ENCODE measurements around the gene MARCHF2. TPM values are rescaled to one million over a fixed set of nuclear protein-coding genes. Genes with fewer than 3 reads are reported as not detected.
A peak's percentile ranks its signal among the peaks of the same experiment; 100 is the strongest.

The MARCHF2 gene
- total RNA-seq, 6 experiments from 2014 or later, result 22.5 to 146 (median 32.3) TPM

GRCh38 chr19:8481616-8482015 is 68.5 kb downstream of the MARCHF2 start:
- no peaks in the 10 kb centered on the region for H3K27me3 ChIP-seq
- ATAC-seq, result no peak
- no peak for TF ChIP-seq POLR2A (IDR thresholded peaks at IDR 0.05)
- TF ChIP-seq CTCF (IDR thresholded peaks at IDR 0.05), result no peak
- DNase-seq, result no peak
- no peak overlapping the region for H3K4me3 ChIP-seq
- H3K9me3 ChIP-seq, result no peaks in the 10 kb centered on the region
- H3K27ac ChIP-seq, result no peak overlapping the region
- intact Hi-C loops (cut with DNase I), result no loop called here
- H3K4me1 ChIP-seq, result no peaks in the 10 kb centered on the region
- peaks cover 6 to 76% (median 38%) of the 10 kb centered on the region in 4 donors for H3K36me3 ChIP-seq
- 71% methylated on average over 4 of the region's 6 CpGs for WGBS (ENCODE audit: insufficient coverage, low coverage, low lambda C conversion rate, missing lambda C conversion rate)

- Histone ChIP-seq H3K27me3 (no peaks in the 10 kb centered on the region), H3K4me3 (no peak overlapping the region), H3K4me1 (no peaks in the 10 kb centered on the region), H3K36me3 (peaks cover 6 to 78% (median 42%) of the 10 kb centered on the region in 4 donors), H3K9me3 (no peaks in the 10 kb centered on the region), H3K27ac (no peak overlapping the region)
- WGBS (ENCODE audit: insufficient coverage, low coverage, low lambda C conversion rate, missing lambda C conversion rate), result 87% methylated on average over 5 of the region's 11 CpGs
- TF ChIP-seq POLR2A (IDR thresholded peaks at IDR 0.05) (no peak), CTCF (IDR thresholded peaks at IDR 0.05) (no peak)
- intact Hi-C loops (cut with DNase I), result no loop called here
- DNase-seq (no peak), ATAC-seq (no peak)
Observed at GRCh38 chr19:8482696-8483095, 69.6 kb downstream of the MARCHF2 start.

GRCh38 chr19:8483165-8483564 is 70.1 kb downstream of the MARCHF2 start:
- no peaks in the 10 kb centered on the region for H3K9me3 ChIP-seq
- H3K27me3 ChIP-seq, result no peaks in the 10 kb centered on the region
- intact Hi-C loops (cut with DNase I), result no loop called here
- WGBS (ENCODE audit: insufficient coverage, low coverage, low lambda C conversion rate, missing lambda C conversion rate), result 79% methylated on average over 8 of the region's 8 CpGs
- DNase-seq, result no peak
- H3K27ac ChIP-seq, result no peak overlapping the region
- no peaks in the 10 kb centered on the region for H3K4me1 ChIP-seq
- no peak for ATAC-seq
- H3K4me3 ChIP-seq, result no peak overlapping the region
- TF ChIP-seq POLR2A (IDR thresholded peaks at IDR 0.05) (no peak), CTCF (IDR thresholded peaks at IDR 0.05) (no peak)
- peaks cover 6 to 78% (median 45%) of the 10 kb centered on the region in 4 donors for H3K36me3 ChIP-seq

- H3K27ac ChIP-seq, result no peak overlapping the region
Observed at GRCh38 chr19:8484331-8484894, 71.3 kb downstream of the MARCHF2 start.

More at GRCh38 chr19:8484331-8484894, 71.3 kb downstream of the MARCHF2 start:
- Histone ChIP-seq H3K4me3 (no peak overlapping the region), H3K27me3 (no peaks in the 10 kb centered on the region), H3K4me1 (no peaks in the 10 kb centered on the region), H3K9me3 (no peaks in the 10 kb centered on the region), H3K36me3 (peaks cover 6 to 80% (median 46%) of the 10 kb centered on the region in 4 donors)
- WGBS (ENCODE audit: insufficient coverage, low coverage, low lambda C conversion rate, missing lambda C conversion rate), result 73% methylated on average over 10 of the region's 18 CpGs
- DNase-seq (peak in 2 of 3 donors; percentile 50 to 69), ATAC-seq (peak; percentile 40 to 62 (median 45))
- TF ChIP-seq CTCF (IDR thresholded peaks at IDR 0.05) (no peak), POLR2A (IDR thresholded peaks at IDR 0.05) (no peak)
- intact Hi-C loops (cut with DNase I), result no loop called here
